ENCODE measurements around the gene CALML4.
"Not testable (repeated sequence)": the region's sequence is repeated elsewhere in the genome, so short reads cannot be mapped to it uniquely, and the experiment has no call there.

The CALML4 gene

DNA sequence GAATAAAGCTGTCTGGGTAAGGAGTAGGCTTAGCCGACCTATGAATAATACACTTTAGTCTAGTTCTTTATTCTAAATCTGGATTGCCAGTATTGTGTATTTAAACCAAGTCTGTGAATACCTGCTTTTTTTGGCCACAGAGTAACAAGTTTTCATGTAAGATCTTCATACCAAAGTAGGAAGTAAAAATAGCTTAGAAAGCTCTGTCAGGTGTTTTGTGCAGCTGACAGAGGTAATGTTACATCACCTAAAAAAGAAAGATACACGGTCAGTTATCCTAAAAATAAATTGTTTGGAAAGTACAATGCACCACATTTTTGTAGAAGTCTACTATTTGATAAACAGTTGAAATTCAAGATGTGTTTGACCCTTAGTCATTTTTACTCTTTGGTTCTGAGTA is 16.5 kb downstream of the CALML4 start:
- no peak for DNase-seq

DNA sequence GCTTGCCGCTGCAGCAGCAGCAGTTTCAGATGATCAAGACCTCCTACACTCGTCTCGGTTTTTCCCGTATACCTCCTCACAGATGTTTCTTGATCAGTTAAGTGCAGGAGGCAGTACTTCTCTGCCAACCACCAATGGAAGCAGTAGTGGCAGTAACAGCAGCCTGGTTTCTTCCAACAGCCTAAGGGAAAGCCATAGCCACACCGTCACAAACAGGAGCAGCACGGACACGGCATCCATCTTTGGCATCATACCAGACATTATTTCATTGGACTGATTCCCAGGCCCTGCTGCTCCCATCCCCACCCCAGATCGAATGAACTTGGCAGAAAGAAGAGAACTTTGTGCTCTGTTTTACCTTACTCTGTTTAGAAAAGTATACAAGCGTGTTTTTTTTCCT is 17.6 kb downstream of the CALML4 start:
- DNase-seq: no peak

DNA sequence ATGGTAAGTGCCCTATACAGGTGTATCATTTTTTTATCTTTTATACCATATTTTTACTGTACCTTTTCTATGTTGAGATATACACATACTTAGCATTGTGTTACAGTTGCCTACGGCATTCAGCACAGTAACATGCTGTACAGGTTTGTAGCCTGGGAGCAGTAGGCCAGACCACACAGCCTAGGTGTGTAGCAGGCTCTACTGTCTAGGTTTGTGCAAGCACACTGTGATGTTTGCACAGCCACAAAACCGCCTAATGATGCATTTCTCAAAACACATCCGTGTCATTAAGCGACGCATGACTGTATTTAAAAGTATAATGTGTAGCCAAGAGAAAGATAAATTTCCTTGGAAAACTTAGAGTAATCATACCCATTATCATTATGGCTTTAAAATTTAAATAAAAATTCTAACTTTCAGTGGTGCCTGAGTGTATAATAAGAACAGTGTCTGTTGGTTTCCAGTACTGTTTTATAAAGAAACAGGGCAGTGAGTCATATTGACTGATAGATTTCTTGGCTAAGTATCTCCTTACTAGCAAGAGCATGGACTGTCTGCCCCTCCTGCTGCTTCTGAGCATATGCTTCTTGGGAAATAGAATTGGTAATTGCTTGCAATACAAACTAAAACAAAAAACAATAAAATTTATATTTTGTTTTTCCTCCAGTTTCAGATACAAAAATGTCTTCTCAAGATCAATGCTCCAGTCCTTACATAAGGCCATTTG is 18.3 kb downstream of the CALML4 start:
- DNase-seq: no peak

DNA sequence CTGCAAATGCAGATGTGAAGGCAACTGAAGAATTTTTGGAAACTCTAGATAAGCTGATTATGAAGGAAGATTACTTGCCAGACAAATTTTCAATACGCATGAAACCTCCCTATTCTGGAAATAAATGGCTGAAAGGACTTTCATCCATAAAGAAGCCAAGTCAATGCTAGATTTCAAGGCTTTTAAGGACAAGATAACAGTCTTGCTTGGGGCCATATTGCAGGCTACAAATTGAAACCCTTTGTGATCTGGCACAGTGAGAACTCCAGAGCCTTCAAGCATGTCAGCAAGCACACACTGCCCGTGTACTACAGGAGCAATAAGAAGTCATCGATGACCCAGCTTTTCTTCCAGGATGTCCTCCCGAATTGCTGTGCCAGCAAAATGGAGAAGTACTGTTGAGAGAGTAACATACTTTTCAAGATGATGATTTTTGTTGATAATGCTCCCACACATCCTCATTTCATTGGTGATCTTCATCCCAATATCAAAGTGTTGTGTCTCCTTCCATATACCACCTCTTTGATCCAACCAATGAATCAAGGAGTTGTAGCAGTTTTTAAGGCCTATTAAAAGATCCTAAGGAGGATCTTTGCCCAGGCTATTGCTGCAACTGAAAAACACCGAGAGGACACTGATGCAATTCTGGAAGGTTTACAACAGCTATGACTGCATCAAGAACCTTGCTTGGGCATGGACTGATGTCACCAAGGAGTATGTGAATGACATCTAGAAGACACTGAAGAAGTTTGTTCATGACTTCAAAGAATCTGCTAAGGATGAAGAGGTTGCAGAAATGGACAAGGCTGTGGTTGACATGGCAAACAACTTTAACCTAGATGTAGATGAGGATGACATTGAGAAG is 20.3 kb downstream of the CALML4 start:
- no peak for DNase-seq

DNA sequence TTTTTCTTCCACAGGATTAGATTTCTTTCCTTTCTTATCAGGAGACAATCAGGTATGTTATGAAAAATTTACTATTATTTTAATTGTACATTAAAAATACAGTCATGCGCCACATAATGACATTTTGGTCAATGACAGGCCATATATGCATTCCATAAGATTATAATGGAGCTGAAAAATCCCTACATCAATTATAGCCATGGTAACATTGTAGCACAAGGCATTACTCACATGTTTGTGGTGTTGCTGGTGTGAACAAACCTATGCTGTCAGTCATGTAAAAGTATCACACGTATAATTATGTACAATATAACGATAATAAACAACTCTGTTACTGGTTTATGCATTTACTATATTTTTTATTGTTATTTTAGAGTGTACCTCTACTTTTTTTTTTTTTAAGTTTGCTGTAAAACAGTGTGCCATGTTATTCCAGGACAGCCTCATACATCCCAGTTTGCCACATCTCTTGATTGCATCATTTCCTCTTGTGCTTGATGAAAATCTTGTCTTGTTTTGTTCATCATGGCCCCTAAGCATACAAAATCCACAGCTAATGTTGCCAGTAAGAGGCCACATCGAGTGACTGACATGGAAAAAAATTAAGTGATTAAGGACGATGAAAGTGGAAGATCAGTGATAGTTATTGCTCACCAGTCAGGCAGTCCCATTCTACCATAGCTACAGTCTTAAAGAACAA is 21.4 kb downstream of the CALML4 start:
- no peak for DNase-seq

DNA sequence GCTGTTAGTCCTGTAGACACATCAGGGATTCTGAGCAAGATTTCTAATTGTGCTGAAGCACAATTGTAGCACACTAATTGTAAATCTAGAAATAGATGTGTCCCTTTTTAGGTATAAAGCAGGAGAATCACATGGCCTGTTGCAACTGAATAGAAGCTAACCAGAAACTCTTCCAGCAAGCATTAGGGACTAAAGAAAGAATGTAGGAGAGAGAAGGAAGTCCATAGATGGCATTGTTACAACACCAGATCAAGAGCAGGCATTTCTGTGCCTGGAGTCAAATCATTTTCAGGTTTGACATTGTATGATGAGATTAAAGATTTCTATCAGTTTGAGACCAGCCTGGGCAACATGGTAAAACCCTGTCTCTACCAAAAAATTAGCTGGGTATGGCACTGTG is 27.4 kb downstream of the CALML4 start:
- DNase-seq: no peak

DNA sequence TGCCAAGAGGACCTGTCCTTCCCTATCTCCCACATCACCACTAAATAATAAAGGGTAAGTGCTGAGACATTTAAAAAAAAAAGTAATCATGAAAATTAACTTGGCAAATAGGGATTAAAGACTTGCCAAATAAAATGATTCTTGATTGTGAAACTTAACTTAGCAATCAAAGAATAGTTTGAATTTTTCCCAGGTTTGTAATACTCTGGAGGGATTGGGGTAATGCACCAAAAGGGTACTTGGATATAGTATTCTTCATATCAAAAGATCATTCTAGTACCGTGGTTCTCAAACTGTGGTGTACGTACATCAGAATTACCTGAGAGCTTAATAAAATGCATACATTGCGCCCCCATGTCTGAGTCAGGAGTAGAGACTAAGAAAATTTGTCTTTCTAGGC is 28.5 kb downstream of the CALML4 start:
- no peak for DNase-seq

DNA sequence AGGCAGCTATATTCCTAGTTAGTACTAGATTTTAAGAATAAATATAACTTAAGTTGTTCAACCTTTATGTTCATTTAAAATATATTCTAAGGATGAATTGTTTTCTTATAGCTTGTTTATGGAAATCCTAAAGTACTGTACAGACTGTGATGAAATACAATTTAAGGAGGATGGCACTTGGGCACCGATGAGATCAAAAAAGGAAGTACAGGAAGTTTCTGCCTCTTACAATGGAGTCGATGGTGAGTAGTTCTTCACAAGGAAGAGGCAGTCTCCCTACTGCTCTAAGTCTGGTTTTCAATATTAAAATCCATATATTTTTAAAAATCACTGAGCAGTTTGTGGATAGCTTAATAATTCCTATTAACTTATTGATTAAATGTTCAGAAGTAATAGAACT is 29.6 kb downstream of the CALML4 start:
- DNase-seq: no peak

DNA sequence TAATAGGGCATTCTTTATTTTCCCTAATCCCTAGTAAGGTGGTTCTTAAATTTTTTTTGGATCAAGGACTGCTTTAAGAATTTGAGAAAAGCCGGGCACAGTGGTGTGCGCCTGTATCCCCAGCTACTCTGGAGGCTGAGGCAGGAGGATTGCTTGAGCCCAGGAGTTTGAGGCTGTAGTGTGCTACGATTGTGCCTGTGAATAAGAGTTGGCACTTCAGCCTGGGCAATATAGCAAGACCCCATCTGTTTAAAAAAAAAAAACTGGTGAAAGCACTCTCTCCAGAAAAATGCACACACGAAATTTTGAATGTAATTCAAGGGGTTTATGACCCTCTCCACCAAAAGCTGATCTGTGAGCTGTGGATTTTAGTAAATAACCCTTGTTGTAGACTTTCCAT is 32.0 kb downstream of the CALML4 start:
- DNase-seq: no peak

DNA sequence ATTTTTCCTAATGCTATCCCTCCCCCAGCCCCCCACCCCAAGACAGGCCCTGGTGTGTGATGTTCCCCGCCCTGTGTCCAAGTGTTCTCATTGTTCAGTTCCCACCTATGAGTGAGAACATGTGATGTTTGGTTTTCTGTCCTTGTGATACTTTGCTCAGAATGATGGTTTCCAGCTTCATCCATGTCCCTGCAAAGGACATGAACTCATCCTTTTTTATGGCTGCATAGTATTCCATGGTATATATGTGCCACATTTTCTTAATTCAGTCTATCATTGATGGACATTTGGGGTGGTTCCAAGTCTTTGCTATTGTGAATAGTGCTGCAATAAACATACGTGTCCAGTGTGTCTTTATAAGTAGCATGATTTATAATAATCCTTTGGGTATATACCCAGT is 33.1 kb downstream of the CALML4 start:
- DNase-seq: not testable (repeated sequence)

DNA sequence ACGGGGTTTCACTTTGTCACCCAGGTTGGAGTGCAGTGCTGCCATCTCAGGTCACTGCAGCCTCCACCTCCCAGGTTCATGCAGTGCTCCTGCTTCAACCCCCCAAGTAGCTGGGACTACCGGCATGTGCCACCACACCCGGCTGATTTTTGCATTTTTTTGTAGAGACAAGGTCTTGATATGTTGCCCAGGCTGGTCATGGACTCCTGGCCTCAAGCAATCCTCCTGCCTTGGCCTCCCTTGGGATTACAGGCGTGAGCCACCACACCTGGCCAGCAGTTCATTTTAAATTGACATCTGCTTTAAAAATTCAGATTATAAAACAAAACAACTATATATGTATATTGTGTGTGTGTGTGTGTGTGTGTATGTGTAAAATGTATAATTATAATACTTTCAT is 38.3 kb downstream of the CALML4 start:
- DNase-seq: no peak

DNA sequence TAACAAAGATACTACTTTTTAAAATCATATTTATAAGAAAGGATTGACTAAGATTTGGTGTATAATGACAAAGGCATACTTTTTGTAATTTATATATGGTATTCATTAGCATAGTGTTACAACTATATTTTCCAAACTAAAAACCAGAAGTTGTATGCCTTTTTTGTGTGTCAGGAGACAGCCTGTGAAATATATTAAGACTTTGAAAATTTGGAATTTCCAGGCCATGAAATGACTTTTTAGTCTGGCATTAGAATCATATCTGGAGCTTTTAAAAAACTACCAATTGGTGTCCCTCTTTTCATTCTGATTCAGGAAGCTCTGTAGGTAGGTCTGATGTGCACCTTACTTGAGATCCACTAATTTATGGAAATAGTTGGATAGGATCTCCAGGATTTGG is 41.9 kb downstream of the CALML4 start:
- no peak for DNase-seq

DNA sequence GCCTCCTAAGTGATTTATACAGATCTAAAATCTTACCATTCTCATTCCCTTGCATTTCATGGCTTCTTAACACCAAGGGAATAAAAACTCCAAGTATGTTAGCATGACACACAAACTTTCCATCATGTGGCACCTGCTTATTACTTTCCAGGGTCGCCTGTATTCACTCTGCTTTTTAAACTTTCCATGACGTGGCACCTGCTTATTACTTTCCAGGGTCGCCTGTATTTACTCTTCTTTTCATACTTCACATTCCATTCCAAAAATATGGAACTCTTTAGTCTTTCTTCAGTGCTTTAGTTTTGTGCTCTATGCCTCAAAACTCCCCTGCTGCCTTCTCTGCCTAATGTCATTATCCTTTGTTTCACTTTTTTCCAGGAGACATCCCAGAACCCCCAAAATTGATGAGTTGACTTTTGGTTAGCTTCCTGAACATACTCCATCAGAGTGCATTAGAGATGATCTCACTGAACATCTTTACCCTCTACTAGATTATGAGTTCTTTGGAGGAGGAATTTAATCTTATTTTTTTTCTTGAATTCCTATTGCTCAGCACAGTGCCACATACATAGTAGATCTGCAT is 47.0 kb downstream of the CALML4 start:
- DNase-seq: no peak

DNA sequence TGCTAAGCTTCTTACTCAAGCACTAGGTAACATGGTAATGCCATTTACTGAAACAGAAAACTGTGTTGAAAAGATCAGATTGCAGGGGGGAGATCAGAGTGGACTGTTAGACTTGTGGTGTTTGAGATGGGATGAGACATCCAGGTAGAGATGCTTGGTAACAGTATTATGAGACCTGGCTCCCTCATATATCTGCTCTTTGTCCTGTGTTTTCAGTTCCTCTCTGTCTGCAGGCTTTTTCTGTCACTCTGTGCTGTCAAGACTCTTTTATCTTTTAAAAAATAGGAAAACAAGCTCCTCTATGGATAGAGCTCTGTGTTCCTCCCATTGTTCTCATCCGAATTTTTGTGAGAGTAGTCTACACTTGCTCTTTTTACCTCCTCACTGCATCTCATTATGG is 48.1 kb downstream of the CALML4 start:
- DNase-seq: no peak

DNA sequence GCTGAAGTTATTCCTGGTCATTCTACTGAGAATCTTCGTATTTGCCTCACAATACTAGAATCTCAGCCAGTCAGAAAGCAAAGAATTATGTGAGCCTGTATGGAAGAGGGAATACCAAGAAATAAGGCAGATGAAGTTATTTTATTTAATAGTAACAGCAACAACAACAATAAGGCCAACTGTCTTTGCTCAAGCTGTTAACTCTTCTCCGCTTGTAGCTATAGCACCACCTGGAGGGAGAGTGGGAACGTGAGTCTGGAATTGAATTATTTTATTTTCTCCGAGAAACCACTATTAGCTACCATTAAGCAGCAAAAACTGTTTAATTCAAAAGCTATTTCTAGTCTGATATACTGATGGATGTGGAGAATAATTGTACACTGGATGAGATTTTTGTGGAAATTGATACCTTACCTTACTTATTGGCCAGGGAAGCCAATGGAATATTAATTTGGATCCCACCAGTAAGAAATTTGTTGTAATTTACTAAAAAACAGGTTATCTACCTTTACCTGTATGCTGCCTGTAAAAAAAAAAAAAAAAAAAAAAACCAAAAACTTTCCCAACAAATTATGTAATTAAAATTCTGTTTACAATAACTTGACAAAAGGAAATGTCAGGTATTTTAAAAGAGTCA is 50.1 kb downstream of the CALML4 start:
- no peak for DNase-seq

DNA sequence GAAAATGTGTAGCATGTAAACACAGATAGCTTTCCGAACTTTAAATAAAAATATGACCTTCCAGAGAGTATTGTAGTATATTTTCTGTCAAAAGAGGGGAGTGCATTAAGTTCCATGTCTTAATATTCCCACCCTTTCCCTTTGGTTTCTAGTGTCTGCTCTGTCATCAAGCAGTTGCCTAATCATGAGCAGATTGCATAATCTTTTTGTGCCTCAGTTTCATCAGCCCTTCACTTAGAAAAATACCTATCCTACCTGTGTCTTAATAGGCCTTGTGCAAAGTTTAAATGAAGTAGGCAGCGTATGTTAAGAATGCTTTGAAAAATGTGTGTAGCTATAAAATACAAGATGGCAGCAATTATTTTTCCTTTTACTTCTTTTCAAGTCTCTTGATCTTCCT is 52.8 kb downstream of the CALML4 start:
- DNase-seq: no peak

DNA sequence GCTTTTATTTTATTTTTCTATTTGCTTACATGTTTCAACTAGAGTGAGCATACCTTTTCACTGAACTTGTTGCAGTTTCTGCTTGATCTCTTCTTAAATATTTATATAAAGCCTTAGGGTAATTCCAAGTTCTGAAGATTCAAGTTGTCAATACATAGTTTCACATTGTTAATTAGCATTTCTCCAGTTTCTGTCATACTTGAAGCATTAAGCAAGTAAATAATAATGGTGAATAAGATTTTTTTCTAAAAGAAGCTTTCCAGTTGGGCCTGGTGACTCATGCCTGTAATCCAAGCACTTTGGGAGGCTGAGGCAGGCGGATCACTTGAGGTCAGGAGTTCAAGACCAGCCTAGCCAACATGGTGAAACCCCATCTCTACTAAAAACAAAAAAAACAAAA is 53.9 kb downstream of the CALML4 start:
- no peak for DNase-seq

DNA sequence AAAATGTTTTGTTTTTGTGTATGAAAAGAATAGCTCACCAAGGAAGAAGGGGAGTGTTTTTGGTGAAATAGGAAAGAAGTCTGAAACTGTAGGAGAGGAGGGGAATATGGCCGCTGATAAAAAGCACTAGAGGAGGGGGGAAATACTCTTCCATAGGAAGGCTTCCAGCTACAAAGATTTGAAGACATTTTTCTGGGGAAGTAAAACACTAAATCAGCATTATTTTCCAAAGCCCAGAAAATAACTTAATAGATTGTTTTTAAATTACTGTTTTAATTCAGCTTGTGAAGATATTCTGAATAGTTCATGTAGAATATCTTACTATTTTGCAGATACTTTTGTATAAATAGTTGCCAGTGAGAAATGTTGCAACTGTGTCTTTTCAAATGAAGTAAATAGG is 54.9 kb downstream of the CALML4 start:
- DNase-seq: no peak

DNA sequence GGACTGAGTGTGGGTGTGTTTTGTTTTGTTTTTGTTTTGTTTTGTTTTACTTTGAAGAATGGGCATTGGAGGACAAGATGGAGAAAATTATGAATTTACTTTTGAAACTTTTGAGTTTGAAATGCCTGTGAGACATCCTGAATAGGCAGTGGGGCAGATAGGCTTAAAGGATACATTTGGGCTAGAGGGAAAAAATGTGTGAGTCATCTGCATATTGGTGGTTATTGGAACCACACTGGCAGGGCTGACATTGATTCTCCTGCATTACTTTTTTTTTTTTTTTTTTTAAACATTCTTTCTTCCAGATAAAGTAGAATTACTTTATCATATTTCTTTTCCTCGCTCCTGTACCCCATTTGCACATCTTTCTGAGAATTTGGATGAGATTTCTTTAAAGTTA is 56.1 kb downstream of the CALML4 start:
- no peak for DNase-seq

DNA sequence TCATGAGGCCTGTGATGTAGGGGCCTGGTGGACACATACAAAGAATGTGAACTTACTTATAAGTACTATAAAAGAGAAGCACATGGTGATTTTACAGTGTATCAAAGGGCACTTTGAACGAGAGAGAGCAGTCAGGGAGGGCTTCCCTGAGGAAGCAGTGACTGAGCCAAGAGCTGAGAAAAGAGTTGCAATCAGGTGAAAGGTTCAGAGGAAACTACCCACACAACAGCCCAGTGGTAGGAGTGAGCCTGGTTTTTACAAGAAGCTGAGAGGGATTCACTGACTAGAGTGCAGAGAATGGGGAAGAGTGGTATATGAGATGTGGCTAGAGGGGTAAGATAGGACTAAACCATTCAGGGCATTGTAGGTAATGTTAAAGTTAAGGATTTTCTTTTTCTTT is 57.1 kb downstream of the CALML4 start:
- DNase-seq: no peak

DNA sequence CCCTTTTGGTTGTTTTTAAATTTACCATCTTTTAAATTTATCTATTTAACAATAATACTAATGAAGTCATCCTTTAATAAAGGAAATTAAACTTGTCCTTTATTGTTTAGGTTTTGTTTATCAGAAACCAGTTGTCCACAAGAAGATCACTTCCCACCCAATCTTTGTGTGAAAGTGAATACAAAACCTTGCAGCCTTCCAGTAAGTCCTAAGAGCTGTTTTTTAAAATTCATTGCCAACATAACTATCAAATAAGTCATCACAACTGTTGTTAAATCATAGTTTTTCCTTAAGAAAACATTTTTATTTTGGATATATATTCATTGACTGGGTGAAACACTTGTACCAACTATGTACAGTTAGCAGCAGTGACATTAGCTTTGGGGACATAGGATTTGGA is 59.4 kb downstream of the CALML4 start:
- DNase-seq: no peak

DNA sequence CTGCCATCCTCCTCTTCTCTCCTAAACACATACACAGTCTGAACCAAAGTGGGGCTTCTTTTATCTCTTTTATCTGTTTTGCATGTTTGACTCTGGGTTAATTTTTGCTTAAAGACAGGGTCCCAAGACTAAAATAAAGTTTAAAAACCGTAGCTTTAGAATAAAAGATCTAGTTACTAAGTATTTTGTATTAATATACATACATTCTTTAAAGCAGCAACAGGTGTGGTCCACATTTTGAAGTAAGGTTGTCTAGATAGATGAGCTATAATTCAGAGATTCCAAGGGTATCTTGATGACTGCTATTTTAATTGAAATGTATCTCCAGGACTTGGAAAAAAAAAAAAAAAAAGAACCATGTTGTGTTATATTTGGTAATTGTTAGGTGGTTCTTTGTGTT is 61.3 kb downstream of the CALML4 start:
- DNase-seq: no peak

DNA sequence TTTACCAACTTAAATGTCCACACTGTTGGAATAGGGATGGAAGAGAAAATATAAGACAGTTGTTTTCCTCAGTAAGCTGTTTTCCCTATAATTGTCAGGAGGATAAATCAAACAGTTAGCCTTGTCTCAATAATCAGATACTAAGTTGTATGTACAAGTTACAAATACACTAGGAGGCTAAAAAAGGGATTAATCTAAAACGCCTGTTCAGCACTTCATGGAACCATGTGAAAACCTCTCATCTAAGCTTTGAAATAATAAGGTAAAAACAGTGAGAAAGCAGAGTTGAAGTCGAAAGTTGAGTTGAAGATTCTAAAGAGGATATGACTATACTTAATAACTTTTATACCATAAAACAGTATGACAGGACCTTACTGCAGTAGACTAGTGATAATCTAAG is 62.0 kb downstream of the CALML4 start:
- DNase-seq: no peak

Data from NCI-H1436 treated with DMSO at 0.1 percent for 48 hours (cell line).